ENCODE measurements around the gene COPZ1. TPM values are rescaled to one million over a fixed set of nuclear protein-coding genes. Genes with fewer than 3 reads are reported as not detected.
"Not testable (repeated sequence)": the region's sequence is repeated elsewhere in the genome, so short reads cannot be mapped to it uniquely, and the experiment has no call there.

The COPZ1 gene
- polyA plus RNA-seq, 4 donors, result 114 to 211 (median 138) TPM

DNA sequence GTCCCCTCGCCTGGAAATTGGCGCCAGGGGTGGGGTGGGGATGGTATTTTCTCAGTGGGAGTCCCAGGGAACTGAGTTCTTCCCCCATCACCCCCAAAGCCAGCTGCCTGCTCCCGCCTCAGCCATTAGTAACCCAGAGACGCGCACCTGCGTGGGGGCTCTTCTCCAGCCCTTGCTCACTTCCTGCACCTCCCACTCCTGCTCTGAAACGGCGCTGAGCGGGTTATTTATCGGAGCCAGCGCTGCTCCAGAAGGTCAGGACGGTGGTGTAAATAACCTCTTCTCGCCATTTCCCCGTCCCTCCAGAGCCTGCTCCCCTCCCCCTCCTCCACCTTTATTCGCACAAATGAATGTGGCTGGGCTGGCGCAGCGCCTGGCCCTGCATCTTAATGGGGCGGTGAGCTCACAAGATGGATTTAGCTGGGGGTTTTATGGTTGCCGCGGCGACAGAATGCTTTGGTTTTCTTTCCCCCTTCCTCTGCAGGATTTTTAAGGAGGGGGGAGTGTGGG, 27.1 kb downstream of the COPZ1 start:
- H3K27ac ChIP-seq (ENCODE audit: low read depth in 1 of 3, low read length in 2 of 3), result peak overlapping the region in 1 of 3 donors; percentile 78
- WGBS, 3 donors, result 36 to 58% (median 53%) methylated on average over 21 of the region's 21 CpGs
- DNase-seq (peak in 1 of 2 donors; percentile 54), FAIRE-seq (no peak)
- no peaks in the 10 kb centered on the region for H3K9me3 ChIP-seq (ENCODE audit: control insufficient read depth in 2 of 2, insufficient read depth in 1 of 2, low read depth in 1 of 2, low read length in 1 of 2)
- peaks cover 0 to 30% (median 0%) of the 10 kb centered on the region in 3 donors for H3K4me1 ChIP-seq (ENCODE audit: control insufficient read depth in 3 of 3, insufficient read depth in 2 of 3, low read depth in 1 of 3, low read length in 2 of 3)
- no peaks in the 10 kb centered on the region for H3K27me3 ChIP-seq (ENCODE audit: control insufficient read depth in 3 of 3, insufficient read depth in 3 of 3, low read length in 3 of 3)
- H3K36me3 ChIP-seq (ENCODE audit: control insufficient read depth in 3 of 3, insufficient read depth in 2 of 3, low read depth in 1 of 3, low read length in 3 of 3), result peaks cover 12 to 37% (median 18%) of the 10 kb centered on the region in 3 donors
- H3K4me3 ChIP-seq (ENCODE audit: low read depth in 1 of 3, low read length in 3 of 3), result peak overlapping the region in 1 of 3 donors; percentile 6

DNA sequence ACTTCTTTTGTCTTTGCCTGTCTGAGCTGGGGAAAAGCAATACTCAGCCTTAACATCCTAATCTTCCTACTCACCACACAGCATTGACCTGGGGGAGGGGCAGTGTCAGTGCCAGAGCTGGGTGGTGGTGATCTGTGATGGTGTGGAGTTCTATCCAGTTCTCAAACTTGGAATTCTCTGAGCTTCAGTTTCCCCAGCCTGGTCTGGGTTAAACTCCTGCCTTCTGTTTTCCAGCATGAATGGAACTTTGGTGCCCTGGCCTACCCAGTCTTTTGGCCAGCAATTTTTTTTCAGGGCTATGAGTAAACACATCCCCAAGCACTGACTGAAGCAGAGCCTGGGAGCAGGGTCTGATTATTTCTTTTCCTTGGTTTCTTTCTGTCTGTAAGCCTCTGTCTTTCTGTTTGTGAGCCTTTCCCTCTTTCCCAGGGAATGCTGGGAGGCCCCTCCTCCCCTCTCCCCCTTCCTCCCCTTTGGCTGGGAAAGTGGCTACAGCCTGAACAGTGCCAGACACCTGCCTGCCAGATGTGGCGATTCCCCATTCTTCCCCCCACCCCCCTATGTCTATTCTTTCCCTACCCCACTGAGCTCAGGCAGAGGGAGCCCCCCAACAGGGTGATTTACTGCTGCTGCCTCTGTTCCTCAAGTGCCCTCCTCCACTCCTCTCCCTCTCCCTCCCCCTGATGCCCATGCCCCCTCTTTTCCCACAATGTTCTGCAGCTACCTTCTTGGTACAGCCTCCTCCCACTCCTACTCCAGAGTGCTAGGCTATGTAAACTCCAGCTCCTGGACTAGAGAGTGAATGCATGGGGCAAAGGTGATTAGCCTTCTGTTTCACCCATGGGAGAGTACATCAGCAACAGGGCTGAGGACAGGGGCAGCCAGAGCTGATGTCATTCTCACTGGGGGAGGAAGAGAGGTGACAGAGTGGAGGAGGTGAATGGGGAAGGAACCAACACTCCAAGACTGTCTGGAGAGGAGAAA, 28.3 kb downstream of the COPZ1 start:
- Histone ChIP-seq H3K9me3 (ENCODE audit: control insufficient read depth in 2 of 2, insufficient read depth in 1 of 2, low read depth in 1 of 2, low read length in 1 of 2) (no peaks in the 10 kb centered on the region), H3K36me3 (ENCODE audit: control insufficient read depth in 3 of 3, insufficient read depth in 2 of 3, low read depth in 1 of 3, low read length in 3 of 3) (peaks cover 9 to 30% (median 10%) of the 10 kb centered on the region in 3 donors), H3K27me3 (ENCODE audit: control insufficient read depth in 3 of 3, insufficient read depth in 3 of 3, low read length in 3 of 3) (no peaks in the 10 kb centered on the region), H3K27ac (ENCODE audit: low read depth in 1 of 3, low read length in 2 of 3) (peak overlapping the region in 2 of 3 donors; percentile 14 to 78), H3K4me3 (ENCODE audit: low read depth in 1 of 3, low read length in 3 of 3) (no peak overlapping the region), H3K4me1 (ENCODE audit: control insufficient read depth in 3 of 3, insufficient read depth in 2 of 3, low read depth in 1 of 3, low read length in 2 of 3) (peaks cover 0 to 40% (median 1%) of the 10 kb centered on the region in 3 donors)
- DNase-seq (peak in 1 of 2 donors; percentile 46), FAIRE-seq (no peak)
- whole genome bisulfite sequencing, 3 donors, result 22 to 39% (median 38%) methylated on average over 1 of the region's 1 CpG

DNA sequence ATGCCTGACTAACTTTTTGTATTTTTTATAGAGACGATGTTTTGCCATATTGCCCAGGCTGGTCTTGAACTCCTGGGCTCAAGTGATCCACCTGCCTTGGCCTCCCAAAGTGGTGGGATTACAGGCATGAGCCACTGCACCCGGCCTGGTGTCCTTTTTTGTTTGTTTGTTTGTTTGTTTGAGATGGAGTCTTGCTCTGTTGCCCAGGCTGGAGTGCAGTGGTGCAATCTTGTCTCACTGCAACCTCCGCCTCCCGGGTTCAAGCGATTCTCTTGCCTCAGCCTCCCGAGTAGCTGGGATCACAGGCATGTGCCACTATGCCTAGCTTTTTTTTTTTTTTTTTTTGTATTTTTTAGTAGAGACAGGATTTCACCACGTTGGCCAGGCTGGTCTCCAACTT, 29.3 kb downstream of the COPZ1 start:
- H3K36me3 ChIP-seq (ENCODE audit: control insufficient read depth in 3 of 3, insufficient read depth in 2 of 3, low read depth in 1 of 3, low read length in 3 of 3), result peaks cover 6 to 25% (median 7%) of the 10 kb centered on the region in 3 donors
- not testable (repeated sequence) for H3K27me3 ChIP-seq (ENCODE audit: control insufficient read depth in 3 of 3, insufficient read depth in 3 of 3, low read length in 3 of 3); FAIRE-seq; DNase-seq; H3K4me3 ChIP-seq (ENCODE audit: low read depth in 1 of 3, low read length in 3 of 3); H3K9me3 ChIP-seq (ENCODE audit: control insufficient read depth in 2 of 2, insufficient read depth in 1 of 2, low read depth in 1 of 2, low read length in 1 of 2); H3K27ac ChIP-seq (ENCODE audit: low read depth in 1 of 3, low read length in 2 of 3)
- 77 to 93% (median 78%) methylated on average over 7 of the region's 7 CpGs for WGBS, 3 donors
- peaks cover 0 to 41% (median 2%) of the 10 kb centered on the region in 3 donors for H3K4me1 ChIP-seq (ENCODE audit: control insufficient read depth in 3 of 3, insufficient read depth in 2 of 3, low read depth in 1 of 3, low read length in 2 of 3)

DNA sequence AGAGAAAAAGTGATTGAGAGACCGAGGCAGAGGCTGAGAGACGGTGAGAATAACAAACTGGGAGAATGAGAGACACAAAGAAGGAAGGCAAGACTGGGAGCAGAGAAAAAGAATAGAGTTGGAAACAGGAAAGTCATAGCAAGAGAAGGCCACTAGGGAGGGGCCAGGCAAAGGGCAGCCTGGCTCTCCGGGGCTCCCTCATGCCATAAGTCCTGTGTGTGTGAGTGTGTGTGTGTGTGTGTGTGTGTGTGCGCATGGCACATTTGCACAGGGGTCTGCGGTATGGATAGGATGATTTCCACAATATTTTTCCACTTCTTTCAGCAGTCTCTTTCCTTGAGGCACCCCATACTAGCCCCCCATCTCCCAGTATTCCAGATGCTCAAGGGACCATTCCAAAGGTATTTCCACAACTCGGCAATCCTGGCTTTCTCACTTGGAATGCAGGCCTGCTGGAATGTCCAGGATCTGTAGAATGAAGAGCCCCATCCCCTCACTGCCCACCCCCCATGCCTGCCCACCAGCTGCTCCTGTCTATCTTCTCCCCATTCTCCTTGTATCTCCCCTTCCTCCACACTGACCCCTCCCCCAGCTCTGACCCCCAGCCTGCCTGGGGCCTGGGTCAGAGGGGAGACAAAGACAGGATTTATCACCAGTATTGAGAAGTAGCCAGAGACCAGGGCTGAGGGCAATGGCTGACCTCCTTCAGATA, 30.3 kb downstream of the COPZ1 start:
- FAIRE-seq (no peak), DNase-seq (no peak)
- 72 to 82% (median 79%) methylated on average over 6 of the region's 6 CpGs for WGBS, 3 donors
- no peak overlapping the region for H3K4me3 ChIP-seq (ENCODE audit: low read depth in 1 of 3, low read length in 3 of 3)
- no peak overlapping the region for H3K27ac ChIP-seq (ENCODE audit: low read depth in 1 of 3, low read length in 2 of 3)
- no peaks in the 10 kb centered on the region for H3K9me3 ChIP-seq (ENCODE audit: control insufficient read depth in 2 of 2, insufficient read depth in 1 of 2, low read depth in 1 of 2, low read length in 1 of 2)
- H3K36me3 ChIP-seq (ENCODE audit: control insufficient read depth in 3 of 3, insufficient read depth in 2 of 3, low read depth in 1 of 3, low read length in 3 of 3), result peaks cover 2 to 17% (median 6%) of the 10 kb centered on the region in 3 donors
- no peaks in the 10 kb centered on the region for H3K27me3 ChIP-seq (ENCODE audit: control insufficient read depth in 3 of 3, insufficient read depth in 3 of 3, low read length in 3 of 3)
- H3K4me1 ChIP-seq (ENCODE audit: control insufficient read depth in 3 of 3, insufficient read depth in 2 of 3, low read depth in 1 of 3, low read length in 2 of 3), result peaks cover 0 to 47% (median 2%) of the 10 kb centered on the region in 3 donors

DNA sequence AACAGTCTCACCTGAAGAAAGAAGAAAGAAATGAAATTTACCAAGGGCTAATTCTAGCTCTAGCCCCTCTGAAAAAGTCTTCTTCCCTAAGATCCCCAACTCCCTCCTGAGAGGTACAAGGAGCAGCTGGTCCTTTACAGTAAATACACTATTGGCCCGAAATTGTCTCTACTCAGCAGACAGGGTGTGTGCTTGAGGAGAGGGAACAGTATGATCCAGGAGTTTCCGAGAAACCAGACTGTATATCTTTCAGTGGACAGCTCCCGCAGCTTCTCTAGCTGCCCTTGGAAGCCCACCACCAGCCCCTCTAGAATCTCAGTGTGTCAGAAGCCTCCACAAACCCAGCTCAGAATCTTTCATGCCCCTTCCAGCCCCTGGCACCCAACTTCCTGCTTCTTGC, 31.3 kb downstream of the COPZ1 start:
- no peak for DNase-seq
- WGBS, 3 donors, result 78 to 91% (median 84%) methylated on average over 3 of the region's 3 CpGs
- no peak overlapping the region for H3K27ac ChIP-seq (ENCODE audit: low read depth in 1 of 3, low read length in 2 of 3)
- H3K36me3 ChIP-seq (ENCODE audit: control insufficient read depth in 3 of 3, insufficient read depth in 2 of 3, low read depth in 1 of 3, low read length in 3 of 3), result peaks cover 0 to 12% (median 0%) of the 10 kb centered on the region in 3 donors
- H3K4me3 ChIP-seq (ENCODE audit: low read depth in 1 of 3, low read length in 3 of 3), result no peak overlapping the region
- H3K9me3 ChIP-seq (ENCODE audit: control insufficient read depth in 2 of 2, insufficient read depth in 1 of 2, low read depth in 1 of 2, low read length in 1 of 2), result no peaks in the 10 kb centered on the region
- FAIRE-seq, result no peak
- no peaks in the 10 kb centered on the region for H3K27me3 ChIP-seq (ENCODE audit: control insufficient read depth in 3 of 3, insufficient read depth in 3 of 3, low read length in 3 of 3)
- H3K4me1 ChIP-seq (ENCODE audit: control insufficient read depth in 3 of 3, insufficient read depth in 2 of 3, low read depth in 1 of 3, low read length in 2 of 3), result peaks cover 0 to 47% (median 2%) of the 10 kb centered on the region in 3 donors

DNA sequence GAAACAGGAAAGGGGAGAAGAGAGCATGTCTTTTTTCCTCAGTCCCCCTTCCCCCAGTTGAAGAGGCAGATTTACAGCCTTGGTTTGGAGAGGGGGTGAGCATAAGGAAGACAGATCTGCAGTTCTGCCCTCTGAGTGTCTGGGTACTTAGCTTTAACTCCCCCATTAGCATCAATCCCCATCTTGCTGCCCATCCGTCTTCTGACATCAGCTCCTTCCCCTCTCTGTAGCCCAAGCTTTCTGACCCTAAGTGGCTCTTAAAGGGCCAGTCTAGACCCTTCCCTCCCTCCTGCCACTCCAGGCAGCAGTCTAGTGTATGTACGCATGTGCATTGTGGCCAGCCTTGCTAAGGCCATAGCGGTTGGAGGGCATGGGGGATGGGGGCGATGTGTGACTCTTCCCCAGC, 32.0 kb downstream of the COPZ1 start:
- H3K27ac ChIP-seq (ENCODE audit: low read depth in 1 of 3, low read length in 2 of 3), result peak overlapping the region in 1 of 3 donors; percentile 25
- H3K4me1 ChIP-seq (ENCODE audit: control insufficient read depth in 3 of 3, insufficient read depth in 2 of 3, low read depth in 1 of 3, low read length in 2 of 3), result peaks cover 0 to 40% (median 2%) of the 10 kb centered on the region in 3 donors
- H3K9me3 ChIP-seq (ENCODE audit: control insufficient read depth in 2 of 2, insufficient read depth in 1 of 2, low read depth in 1 of 2, low read length in 1 of 2), result no peaks in the 10 kb centered on the region
- DNase-seq (no peak), FAIRE-seq (no peak)
- no peaks in the 10 kb centered on the region for H3K27me3 ChIP-seq (ENCODE audit: control insufficient read depth in 3 of 3, insufficient read depth in 3 of 3, low read length in 3 of 3)
- WGBS, 3 donors, result 86 to 95% (median 92%) methylated on average over 4 of the region's 4 CpGs
- peaks cover 0 to 7% (median 0%) of the 10 kb centered on the region in 3 donors for H3K36me3 ChIP-seq (ENCODE audit: control insufficient read depth in 3 of 3, insufficient read depth in 2 of 3, low read depth in 1 of 3, low read length in 3 of 3)
- H3K4me3 ChIP-seq (ENCODE audit: low read depth in 1 of 3, low read length in 3 of 3), result no peak overlapping the region

DNA sequence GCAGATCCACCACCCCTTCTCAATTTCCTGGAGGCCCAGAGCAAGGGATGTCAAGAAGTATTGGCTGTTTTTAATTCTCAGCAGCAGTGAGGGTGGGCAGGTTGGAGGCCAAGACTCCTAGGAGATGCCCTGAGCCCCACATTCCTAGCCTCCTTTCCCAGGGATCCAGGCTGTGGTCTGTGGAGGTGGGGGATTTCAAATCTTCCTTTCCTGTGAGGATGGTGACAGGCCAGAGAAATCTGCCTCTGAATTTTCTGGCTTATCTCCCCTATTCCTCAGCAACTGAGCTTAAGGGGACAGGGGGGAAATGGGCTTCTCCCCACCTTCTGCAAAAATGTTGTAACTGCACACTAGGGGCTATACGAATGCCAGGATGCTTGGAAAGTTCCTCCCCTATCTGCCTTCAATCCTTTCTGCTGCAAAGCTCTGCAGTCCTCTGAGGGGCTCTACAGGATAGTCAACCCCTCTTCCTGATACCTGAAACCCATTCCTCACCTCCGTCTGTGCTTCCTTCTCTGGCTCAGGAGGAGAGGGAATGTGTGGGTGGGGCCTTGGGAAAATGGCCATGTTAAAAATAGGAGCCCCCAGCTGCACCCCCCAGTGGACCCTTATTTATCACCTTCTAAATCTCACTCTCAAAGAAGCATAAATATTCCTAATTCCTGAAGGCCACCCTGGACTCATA, 32.7 kb downstream of the COPZ1 start:
- H3K27ac ChIP-seq (ENCODE audit: low read depth in 1 of 3, low read length in 2 of 3), result peak overlapping the region in 1 of 3 donors; percentile 71
- DNase-seq (no peak), FAIRE-seq (no peak)
- 68 to 71% (median 68%) methylated on average over 2 of the region's 2 CpGs for WGBS, 3 donors
- no peak overlapping the region for H3K4me3 ChIP-seq (ENCODE audit: low read depth in 1 of 3, low read length in 3 of 3)
- peaks cover 0 to 4% (median 0%) of the 10 kb centered on the region in 3 donors for H3K36me3 ChIP-seq (ENCODE audit: control insufficient read depth in 3 of 3, insufficient read depth in 2 of 3, low read depth in 1 of 3, low read length in 3 of 3)
- peaks cover 0 to 33% (median 2%) of the 10 kb centered on the region in 3 donors for H3K4me1 ChIP-seq (ENCODE audit: control insufficient read depth in 3 of 3, insufficient read depth in 2 of 3, low read depth in 1 of 3, low read length in 2 of 3)
- H3K9me3 ChIP-seq (ENCODE audit: control insufficient read depth in 2 of 2, insufficient read depth in 1 of 2, low read depth in 1 of 2, low read length in 1 of 2), result no peaks in the 10 kb centered on the region
- peaks cover 0 to 4% (median 0%) of the 10 kb centered on the region in 3 donors for H3K27me3 ChIP-seq (ENCODE audit: control insufficient read depth in 3 of 3, insufficient read depth in 3 of 3, low read length in 3 of 3)

Measured in small intestine (tissue), 7 donors.